Stimulated activated CD8-positive, alpha-beta memory T cell treated with anti-CD3 and anti-CD28 coated beads, Interleukin-12 subunit alpha, Interleukin-12 subunit beta, amount 100 ng/mL, for 4 hours (primary cell): ENCODE measurements around the gene WIPI1.
"Not testable (repeated sequence)": the region's sequence is repeated elsewhere in the genome, so short reads cannot be mapped to it uniquely, and the experiment has no call there.

Experiments
- DNase-seq: peaks from one replicate; pipeline ENCODE4 v3.0.0-alpha.2; 2020; ENCODE audit warnings: low read depth

WIPI1 gene, protein sequence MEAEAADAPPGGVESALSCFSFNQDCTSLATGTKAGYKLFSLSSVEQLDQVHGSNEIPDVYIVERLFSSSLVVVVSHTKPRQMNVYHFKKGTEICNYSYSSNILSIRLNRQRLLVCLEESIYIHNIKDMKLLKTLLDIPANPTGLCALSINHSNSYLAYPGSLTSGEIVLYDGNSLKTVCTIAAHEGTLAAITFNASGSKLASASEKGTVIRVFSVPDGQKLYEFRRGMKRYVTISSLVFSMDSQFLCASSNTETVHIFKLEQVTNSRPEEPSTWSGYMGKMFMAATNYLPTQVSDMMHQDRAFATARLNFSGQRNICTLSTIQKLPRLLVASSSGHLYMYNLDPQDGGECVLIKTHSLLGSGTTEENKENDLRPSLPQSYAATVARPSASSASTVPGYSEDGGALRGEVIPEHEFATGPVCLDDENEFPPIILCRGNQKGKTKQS

DNA sequence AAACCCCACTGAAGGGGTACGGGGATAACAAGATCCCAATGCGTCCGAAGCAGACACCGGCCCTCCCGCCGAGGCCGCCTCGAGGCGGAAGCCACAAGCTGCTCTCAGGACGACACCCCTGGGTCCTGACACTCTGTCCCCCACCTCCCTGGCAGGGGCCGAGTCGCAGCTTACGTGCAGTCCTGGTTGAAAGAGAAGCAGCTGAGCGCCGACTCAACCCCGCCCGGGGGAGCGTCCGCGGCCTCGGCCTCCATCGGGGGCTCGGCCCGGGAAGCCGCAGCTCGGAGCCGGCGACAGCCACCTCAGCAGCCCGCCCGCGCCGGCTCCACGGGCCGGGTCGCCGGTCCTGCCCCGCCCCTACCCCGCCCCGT lies at the start of gene WIPI1:
Gene WIPI1, minus strand, starts transcription at position 329 of the 371 bp plus-strand sequence. Its CDS starts 75 bp downstream, at position 254.
- DNase-seq, result no peak

DNA sequence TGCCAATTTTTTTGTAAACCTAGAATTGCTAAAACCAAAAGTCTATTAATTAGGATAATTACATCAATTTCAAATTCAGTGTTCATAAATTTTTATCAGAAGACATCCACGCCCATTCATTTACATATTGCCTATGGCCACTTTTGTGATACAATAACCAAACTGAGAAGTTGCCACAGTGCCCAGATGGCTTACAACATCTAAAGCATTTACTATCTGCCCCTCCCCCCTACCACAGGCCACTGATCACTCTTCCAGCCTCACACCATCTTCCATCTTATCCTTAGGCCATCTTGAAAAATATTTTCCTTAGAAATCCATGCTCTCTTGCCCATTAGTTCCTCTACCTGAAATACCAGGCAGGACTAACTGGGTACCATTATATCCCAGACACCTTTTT lies 48.7 kb upstream of the WIPI1 start:
- DNase-seq, result no peak

DNA sequence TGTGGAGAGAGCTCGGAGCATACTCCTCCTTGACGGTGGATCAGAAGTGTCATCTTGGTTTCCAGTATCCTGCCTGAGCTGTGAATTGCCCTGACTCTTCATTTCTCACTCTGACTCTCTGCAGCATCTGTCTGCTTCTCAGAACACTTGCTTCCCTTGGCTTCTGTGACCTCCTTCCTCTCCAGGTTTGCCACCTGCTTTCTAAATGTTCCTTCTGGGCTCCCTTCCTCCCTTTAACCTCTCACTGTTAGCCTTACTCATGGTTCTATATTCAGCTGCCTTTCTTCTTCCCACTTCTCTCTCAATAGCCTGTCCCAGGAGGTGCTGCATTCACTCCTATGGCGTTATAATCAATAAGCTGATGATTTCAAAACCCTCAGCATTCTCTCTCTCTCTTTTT lies 43.8 kb upstream of the WIPI1 start:
- no peak for DNase-seq

GRCh38 chr17:68499587-68499986 lies 42.3 kb upstream of the WIPI1 start:
- no peak for DNase-seq

- no peak for DNase-seq
Measured at GRCh38 chr17:68498479-68499326, 41.4 kb upstream of the WIPI1 start.

- DNase-seq, result no peak
Measured at GRCh38 chr17:68497885-68498319, 40.6 kb upstream of the WIPI1 start.

GRCh38 chr17:68495081-68495480 lies 37.8 kb upstream of the WIPI1 start:
- no peak for DNase-seq

DNA sequence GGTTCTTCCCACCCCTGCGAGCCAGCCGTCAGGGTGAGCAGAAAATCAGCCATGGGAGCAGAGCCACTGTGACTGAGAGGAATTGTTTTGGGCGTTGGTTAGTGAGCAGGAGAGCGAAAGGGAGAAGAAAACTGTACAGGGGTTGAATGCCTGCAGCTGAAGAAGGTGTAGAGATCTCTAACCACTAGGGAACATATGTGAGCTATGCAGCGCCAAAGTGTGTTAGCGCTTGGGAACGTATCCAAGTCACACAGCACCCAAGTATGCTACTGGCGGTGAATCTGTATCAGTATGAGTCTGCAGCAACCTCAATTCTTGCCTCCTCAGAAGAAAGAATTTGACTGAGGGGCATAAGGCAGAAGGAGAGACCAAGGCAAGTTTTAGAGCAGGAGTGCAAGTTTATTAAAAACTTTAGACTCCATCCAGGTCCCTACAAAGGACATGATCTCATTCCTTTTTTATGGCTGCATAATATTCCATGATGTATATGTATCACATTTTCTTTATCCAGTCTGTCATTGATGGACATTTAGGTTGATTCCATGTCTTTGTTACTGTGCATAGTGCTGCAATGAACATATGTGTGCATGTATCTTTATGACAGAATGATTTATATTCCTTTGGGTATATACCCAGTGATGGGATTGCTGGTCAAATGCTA lies 35.2 kb upstream of the WIPI1 start:
- DNase-seq, result not testable (repeated sequence)

DNA sequence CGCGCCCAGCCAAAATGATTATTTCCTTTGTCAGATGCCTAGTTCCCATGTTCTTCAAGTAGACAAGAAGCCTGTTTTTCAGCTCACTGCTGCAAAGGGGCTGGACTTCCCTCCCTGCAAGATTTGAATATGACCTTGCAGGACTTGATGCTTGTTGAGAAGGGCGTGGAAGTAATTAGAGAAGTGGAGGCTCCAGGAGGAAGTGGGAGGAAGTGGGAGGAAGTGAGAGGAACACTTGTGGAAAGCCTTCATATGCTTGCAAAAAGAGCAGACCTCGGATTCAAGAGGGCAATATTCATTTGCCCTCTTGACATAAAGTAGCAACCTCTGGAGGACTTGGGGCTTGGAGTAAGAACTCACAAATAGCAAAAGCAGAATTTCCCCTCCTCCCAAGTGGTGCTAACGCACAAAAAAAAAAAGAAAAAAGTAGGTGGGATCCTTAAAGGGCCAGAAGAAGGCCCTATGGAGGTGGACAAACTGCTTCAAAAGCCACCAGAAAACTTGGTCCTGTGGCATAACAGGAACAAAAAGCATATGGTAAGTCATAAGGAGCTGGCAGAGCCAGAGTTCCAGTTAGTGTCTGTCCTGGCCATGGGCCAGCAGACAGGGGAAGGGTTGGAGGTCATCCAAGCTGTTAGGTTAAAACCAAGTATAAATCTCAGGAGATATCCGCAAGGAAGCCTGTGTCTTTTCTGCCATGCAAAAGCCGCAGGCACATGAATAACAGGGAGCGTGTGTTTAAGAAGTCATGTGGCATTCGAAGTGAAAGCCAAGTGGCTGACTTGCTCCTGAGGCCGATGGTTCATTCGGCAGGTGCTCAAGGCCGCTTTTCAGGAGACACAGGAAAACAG lies 34.3 kb upstream of the WIPI1 start:
- DNase-seq, result no peak

DNA sequence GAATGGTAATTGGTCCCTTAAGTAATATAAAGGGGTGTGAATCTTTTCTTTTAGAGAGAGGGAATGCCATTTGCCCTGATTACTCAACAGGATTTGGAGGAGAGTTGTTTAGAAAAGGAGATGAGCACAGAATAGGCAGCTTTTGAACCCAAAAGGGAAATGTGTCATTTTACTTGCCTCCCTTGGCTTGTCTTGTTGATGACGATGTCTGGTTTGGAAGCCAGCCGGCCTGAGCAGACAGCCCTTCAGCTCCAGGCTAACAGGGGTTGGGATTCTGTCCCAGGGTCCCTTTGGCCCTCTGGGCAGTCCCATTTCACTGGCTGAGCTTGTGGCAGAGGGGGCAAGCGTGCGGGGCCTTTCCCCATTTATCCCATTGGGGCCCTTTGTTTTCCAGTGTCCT lies 32.6 kb upstream of the WIPI1 start:
- no peak for DNase-seq

DNA sequence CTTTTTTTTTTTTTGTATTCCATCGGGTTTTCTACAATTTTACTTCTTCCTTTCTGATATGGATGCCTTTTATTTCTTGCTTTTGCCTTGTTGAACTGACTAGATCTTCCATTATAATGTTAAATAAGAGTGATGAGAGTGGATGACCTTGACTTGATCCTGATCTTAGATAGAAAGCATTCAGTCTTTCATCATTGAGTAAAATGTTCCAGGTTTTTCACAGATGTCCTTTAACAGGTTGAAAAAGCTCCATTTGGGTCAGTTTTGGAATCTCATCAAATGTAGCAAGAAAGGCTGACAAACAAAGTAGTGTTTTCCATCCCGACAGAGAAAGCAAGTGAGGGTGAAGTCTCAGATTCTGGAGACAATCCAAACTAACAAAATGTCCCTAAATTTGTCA lies 27.2 kb upstream of the WIPI1 start:
- no peak for DNase-seq

DNA sequence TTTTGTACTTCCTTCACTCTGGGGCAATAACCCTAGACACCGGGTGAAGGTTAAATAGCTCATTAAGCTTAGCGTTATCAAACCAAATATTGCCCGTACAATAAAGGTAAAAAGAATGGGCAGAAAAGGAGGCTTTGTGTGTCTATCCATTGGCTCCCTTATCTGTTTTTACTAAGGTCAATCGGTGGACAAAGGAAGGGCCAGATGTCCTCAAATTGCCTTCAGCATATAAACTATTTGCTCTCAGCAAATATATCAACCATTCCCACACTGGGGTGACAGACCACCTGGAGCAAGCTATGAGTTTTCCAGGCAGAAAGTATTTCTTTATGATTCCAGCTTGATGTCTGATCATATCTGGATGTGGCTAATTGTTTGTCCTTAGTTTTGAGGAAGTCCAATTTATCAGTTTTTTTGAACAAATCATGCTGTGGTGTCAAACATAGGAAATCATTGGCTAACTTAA lies 25.3 kb upstream of the WIPI1 start:
- DNase-seq, result no peak

DNA sequence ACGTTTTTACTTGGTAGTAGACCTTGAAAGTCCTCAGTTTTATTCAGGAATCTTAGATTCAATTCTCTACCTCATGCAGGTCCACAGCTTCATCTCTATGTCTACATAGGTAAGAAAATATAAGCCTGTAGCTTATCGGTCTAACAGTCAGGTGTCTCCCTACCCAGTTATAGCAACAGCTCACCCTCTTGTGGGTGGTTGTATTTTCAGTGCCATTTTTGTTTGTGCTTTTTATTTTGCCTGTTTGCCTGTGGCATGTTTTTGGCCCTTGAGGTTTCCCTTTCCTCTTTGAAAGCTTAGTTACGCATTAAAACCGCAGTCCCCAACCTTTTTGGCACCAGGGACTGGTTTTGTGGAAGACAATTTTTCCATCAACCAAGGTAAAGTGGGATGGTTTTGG lies 23.6 kb upstream of the WIPI1 start:
- no peak for DNase-seq

GRCh38 chr17:68470961-68471360 lies 13.7 kb upstream of the WIPI1 start:
- DNase-seq, result no peak

GRCh38 chr17:68468788-68469187 lies 11.5 kb upstream of the WIPI1 start:
- no peak for DNase-seq

DNA sequence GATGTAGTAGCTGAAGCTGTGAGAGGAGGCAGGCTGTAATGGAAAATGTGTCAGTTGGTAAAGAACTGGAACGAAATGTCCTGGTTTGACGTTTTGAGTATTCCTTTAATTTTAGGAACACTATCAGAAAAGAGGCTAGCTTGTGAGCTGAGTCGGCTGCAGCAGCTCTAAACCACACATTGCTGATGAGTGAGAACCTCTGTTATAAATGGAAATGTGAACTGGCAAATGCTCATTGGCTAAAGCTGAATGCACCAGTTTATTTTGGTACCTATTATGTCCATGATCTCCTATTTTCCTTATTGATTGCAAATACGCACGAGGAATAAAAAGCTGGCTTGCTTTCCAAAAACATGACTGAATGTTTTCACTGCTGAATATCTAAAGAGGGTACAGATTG lies 11.0 kb upstream of the WIPI1 start:
- no peak for DNase-seq

DNA sequence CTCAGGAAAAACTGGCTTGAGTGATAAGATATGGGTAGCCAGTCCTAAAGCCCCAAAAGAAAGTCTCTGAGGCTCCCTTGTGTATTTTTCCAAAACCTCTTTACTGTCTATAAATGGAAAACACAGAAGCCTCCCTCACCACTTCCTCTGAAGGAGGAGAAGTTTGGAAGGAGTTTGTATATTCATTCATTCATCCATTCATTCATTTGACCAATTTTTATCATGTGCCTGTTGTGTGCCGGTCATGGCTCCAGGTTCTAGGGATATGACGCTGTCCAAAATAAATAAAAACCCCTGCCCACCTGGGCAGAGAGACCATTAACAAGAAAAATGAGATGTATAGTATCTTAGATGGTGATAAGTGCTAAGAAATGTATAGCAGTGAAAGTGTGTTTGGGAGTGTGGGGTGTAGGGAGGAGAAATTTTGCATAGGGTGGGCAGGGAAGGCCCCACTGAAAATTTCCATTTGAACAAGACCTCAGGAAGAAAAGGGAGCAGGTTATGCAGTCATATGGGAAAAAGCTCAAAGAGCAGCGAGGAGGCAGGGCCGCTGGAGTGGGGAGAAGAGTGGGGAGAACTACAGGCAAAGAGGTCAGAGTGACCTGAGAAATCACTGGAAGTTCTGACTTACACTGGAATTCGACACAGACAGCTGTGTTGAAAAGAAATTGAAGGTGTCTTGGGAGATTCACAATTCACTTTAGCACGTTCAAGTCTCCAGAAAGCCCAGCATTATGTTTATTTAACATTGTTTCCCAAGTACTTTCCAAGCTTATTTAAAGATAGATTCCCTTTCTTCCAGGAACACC lies 6.1 kb upstream of the WIPI1 start:
- DNase-seq, result no peak

DNA sequence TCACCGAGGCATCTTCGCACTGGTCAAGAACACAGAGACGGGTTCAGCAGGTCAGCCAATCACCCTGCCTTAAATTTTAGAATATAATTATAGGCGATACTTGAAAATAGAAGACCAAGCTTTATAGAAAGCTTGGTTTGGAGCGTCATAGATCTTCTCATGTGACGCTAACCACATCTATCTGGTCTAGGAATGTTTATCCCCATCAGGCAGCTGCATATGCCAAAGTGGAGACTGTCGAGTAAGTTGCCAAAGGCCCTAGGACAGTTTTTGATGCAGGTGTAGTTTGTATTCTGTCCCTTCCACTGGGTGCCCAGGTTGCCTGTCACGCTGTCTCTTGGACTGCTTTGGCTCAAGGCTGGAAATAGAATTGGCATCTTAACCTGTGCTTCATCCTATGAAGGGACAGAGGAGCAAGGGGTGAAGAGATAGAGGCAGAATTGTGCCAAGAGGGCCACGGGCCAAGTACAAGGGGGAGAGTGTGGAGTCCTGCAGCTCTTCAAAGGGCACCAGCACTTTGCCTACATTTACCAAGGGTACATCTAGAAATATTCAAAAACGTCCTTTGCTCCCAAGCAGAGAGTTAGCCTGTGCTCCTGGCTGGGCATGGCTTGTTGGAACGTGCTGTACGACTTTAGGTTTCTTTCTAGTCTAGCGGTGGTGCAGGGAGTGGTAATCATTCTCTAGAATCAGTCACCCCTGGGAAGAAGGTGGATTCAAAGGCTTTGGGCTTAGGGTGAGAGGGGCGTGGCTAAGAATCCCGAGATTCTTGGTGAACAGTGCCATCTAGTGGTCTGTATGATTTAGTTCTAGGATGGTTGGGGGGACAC lies 5.3 kb upstream of the WIPI1 start:
- DNase-seq, result peak; percentile 37

GRCh38 chr17:68461589-68461988 lies 4.3 kb upstream of the WIPI1 start:
- no peak for DNase-seq

DNA sequence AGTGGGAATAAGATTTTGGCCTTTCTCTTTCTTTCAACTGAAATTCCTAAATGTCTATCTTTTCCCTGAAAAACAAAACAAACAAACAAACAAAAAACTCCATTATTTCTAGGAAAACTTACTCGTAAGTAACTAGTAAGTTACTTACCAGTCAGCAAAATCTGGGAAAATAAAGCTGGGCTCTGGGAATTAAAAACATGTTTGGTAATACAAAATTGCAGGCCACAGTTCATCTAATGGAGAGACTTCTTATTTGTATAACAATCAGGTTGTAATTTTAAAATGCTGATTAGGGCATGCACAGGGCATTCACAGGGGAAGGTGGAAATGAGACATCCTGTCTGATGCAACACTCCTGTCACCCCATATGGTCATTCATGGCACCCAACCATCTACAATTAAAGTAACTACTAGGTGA lies 3.8 kb upstream of the WIPI1 start:
- DNase-seq, result no peak
